ENCODE data around the gene STX5. TPM values are rescaled to one million over a fixed set of nuclear protein-coding genes. Genes with fewer than 3 reads are reported as not detected.

The STX5 gene
- total and polyA plus RNA-seq, 11 donors: 8.6 to 36.1 (median 18.9) TPM

DNA sequence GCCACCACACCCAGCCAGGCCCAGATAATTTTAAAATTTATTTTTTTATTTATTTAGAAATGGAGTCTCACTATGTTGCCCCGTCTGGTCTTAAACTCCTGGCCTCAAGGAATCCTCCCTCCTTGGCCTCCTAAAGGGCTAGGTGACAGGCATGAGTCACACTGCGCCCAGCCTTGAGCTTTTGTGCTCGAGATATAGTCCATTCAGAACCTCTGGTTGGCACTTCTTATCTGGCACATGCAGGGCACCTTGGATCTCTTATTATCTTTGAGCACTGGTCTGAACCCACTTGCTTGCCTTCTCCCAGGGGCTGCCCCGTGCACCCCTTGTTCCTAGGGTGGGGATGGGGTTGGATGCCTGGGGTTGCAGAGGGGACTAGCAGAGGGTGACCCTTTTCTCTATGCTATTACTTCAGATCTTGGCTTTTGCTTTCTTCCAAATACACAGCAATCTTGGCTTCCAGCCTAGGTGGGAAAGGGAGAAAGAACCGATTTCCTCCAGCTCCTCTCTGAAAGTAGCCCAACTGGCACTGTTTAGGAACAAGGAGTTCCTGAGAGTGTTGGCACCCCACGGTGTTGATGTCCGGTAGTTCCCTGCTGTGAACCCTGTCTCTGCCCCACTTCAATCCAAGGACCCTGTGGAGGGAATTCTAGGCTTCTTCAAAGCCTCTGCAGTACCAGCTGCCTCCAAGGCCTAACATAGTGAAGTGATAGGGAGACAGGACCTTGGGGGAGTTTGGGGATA, 47.6 kb upstream of the STX5 start:
- TF ChIP-seq, protein P1, sequence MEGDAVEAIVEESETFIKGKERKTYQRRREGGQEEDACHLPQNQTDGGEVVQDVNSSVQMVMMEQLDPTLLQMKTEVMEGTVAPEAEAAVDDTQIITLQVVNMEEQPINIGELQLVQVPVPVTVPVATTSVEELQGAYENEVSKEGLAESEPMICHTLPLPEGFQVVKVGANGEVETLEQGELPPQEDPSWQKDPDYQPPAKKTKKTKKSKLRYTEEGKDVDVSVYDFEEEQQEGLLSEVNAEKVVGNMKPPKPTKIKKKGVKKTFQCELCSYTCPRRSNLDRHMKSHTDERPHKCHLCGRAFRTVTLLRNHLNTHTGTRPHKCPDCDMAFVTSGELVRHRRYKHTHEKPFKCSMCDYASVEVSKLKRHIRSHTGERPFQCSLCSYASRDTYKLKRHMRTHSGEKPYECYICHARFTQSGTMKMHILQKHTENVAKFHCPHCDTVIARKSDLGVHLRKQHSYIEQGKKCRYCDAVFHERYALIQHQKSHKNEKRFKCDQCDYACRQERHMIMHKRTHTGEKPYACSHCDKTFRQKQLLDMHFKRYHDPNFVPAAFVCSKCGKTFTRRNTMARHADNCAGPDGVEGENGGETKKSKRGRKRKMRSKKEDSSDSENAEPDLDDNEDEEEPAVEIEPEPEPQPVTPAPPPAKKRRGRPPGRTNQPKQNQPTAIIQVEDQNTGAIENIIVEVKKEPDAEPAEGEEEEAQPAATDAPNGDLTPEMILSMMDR (IDR thresholded peaks at IDR 0.05): no peak
- TF ChIP-seq POLR2A (IDR thresholded peaks at IDR 0.05): no peak
- Histone ChIP-seq H3K4me3 (peak overlapping the region in 8 of 12 donors; percentile 82 to 100 (median 98)), H3K27me3 (no peaks in the 10 kb centered on the region), H3K9me3 (no peaks in the 10 kb centered on the region), H3K4me1 (peaks cover 13 to 44% (median 39%) of the 10 kb centered on the region in 12 donors), H3K27ac (peak overlapping the region; percentile 93 to 100 (median 99)), H3K36me3 (peaks cover 0 to 23% (median 20%) of the 10 kb centered on the region in 9 donors)
- DNase-seq (no peak), ATAC-seq (no peak)
- intact Hi-C loops (cut with DNase I): no loop called here
- WGBS, 4 donors: 52 to 64% (median 57%) methylated on average over 7 of the region's 7 CpGs

DNA sequence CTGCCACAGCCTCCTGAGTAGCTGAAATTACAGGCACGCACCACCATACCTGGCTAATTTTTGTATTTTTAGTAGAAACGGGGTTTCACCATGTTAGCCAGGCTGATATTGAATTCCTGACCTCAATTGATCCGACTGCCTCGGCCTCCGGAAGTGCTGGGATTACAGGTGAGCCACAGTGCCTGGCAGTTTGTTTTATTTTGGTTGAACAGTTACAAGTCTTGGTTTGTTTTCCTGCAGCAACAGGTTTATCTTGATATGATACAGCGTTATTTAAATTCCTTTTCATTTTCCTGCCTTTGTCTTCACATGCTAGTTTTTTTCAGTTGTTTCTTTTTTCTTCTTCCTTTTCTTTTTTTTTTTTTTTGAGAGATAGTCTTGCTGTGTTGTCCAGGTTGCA, 44.9 kb upstream of the STX5 start:
- WGBS, 4 donors: 84 to 94% (median 89%) methylated on average over 6 of the region's 6 CpGs
- H3K4me1 ChIP-seq: peaks cover 6 to 17% (median 15%) of the 10 kb centered on the region in 12 donors
- no peaks in the 10 kb centered on the region for H3K27me3 ChIP-seq
- ATAC-seq (no peak), DNase-seq (no peak)
- no peaks in the 10 kb centered on the region for H3K9me3 ChIP-seq
- no peak overlapping the region for H3K27ac ChIP-seq
- no peak overlapping the region for H3K4me3 ChIP-seq
- intact Hi-C loops (cut with DNase I): no loop called here
- no peaks in the 10 kb centered on the region for H3K36me3 ChIP-seq
- TF ChIP-seq, protein P1 (IDR thresholded peaks at IDR 0.05): no peak
- no peak for TF ChIP-seq POLR2A (IDR thresholded peaks at IDR 0.05)

DNA sequence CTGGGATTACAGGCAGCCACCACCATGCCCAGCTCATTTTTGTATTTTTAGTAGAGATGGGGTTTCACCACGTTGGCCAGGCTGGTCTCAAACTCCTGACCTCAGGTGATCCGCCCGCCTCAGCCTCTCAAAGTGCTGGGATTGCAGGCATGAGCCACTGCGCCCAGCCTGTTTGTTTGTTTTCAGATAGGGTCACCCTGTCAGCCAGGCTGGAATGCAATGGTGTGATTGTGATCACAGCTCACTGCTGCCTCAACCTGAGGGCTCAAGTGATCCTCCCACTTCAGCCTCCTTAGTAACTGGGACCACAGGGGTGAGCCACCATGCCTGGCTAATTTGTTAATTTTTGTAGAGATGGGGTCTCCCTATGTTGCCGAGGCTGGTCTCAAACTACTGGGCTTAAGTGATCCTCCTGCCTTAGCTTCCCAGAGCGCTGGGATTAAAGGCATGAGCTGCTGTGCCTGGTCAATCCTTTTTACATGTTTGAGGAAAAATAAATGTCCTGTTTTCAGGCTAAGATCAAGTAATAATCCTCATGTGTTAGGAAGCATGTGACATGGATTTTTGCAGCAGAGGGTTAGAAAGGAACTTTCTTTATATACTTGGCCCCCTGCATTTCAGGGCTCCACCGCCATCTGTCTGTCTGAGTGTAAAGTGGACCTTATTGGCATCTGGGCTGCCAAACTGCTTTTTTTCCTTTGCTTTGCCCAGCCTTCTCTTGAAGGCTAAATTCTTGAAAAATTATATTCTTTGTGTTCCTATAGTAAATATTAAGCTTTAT, 44.0 kb upstream of the STX5 start:
- no peak for TF ChIP-seq POLR2A (IDR thresholded peaks at IDR 0.05)
- TF ChIP-seq, protein P1 (IDR thresholded peaks at IDR 0.05): no peak
- Histone ChIP-seq H3K27me3 (no peaks in the 10 kb centered on the region), H3K4me3 (no peak overlapping the region), H3K4me1 (peaks cover 6 to 17% (median 15%) of the 10 kb centered on the region in 12 donors), H3K36me3 (no peaks in the 10 kb centered on the region), H3K9me3 (no peaks in the 10 kb centered on the region), H3K27ac (no peak overlapping the region)
- no peak for DNase-seq
- ATAC-seq: no peak
- intact Hi-C loops (cut with DNase I): no loop called here
- WGBS, 4 donors: 86 to 94% (median 88%) methylated on average over 7 of the region's 7 CpGs

DNA sequence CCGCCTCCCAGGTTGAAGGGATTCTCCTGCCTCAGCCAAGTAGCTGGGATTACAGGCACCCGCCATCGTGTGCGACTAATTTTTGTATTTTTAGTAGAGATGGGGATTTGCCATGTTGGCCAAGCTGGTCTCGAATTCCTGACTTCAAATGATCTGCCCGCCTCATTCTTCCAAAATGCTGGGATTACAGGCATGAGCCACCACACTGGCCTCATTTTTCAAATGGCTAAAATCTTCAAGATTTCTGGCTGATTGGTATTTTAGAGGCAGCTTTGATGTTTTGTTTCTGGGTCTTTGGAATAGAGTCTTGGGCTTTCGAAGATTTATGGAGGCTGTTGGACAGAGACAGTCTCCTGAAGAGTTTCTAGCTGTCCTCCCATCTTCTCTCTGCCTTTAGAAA, 43.0 kb upstream of the STX5 start:
- WGBS, 4 donors: 95 to 99% (median 96%) methylated on average over 7 of the region's 7 CpGs
- Histone ChIP-seq H3K27me3 (no peaks in the 10 kb centered on the region), H3K36me3 (no peaks in the 10 kb centered on the region), H3K27ac (no peak overlapping the region), H3K4me1 (peaks cover 4 to 12% (median 8%) of the 10 kb centered on the region in 12 donors), H3K9me3 (no peaks in the 10 kb centered on the region), H3K4me3 (no peak overlapping the region)
- TF ChIP-seq POLR2A (IDR thresholded peaks at IDR 0.05): no peak
- TF ChIP-seq, protein P1 (IDR thresholded peaks at IDR 0.05): no peak
- ATAC-seq (no peak), DNase-seq (no peak)
- intact Hi-C loops (cut with DNase I): no loop called here
